HG03342 (cell line): ENCODE results near the gene PADI1.

Source experiments
- ATAC-seq: cut with Tn5 transposase; IDR thresholded peaks from one replicate; pipeline ENCODE4 v1.9.1; 2021; ENCODE audit warnings: mild to moderate bottlenecking, moderate library complexity; ENCODE audit not compliant: unreplicated experiment

The PADI1 gene

GRCh38 chr1:17265950-17266349 is 61.0 kb downstream of the PADI1 start:
- no peak for ATAC-seq

- ATAC-seq: no peak
These were observed 66.2 kb downstream of the PADI1 start for GRCh38 chr1:17270891-17271765.

DNA sequence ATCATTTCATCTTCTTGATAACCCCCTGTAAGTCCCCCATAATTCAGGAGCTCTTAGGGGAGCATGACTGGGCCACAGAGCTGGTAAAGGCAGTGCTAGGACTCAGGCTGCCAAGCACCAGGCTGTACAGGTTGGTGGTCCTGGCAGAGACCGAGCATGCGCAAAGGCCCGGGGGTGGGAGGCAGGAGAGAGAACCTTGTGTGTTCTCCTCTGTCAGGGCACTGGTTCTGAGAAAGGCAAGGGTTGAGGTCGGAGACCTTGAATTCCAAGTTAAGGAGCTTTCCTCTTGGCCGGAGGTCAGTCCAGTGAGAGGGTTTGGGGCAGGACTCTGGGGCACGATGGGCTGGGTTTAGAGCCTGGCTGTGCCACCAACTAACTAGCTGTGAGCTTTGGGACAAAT is 67.1 kb downstream of the PADI1 start:
- ATAC-seq: no peak

GRCh38 chr1:17272646-17273045 is 67.7 kb downstream of the PADI1 start:
- ATAC-seq: no peak

DNA sequence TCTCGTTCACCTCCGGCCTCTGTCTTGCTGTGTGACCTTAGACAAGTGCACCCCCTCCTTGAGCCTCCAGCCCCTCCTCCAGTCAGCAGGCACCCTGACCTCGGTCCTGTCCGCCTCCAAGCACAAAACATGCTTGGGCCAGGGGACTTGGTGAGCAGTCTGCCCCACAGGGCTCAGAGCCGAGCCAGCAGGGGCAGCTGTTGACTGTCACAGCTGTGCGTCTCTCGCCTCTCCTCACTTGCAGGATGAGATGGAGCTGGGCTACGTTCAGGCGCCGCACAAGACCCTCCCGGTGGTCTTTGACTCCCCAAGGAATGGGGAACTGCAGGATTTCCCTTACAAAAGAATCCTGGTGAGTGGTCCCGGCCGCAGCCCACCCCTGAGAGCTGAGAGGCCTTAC is 68.2 kb downstream of the PADI1 start:
- no peak for ATAC-seq

GRCh38 chr1:17274186-17275170 is 69.5 kb downstream of the PADI1 start:
- no peak for ATAC-seq

DNA sequence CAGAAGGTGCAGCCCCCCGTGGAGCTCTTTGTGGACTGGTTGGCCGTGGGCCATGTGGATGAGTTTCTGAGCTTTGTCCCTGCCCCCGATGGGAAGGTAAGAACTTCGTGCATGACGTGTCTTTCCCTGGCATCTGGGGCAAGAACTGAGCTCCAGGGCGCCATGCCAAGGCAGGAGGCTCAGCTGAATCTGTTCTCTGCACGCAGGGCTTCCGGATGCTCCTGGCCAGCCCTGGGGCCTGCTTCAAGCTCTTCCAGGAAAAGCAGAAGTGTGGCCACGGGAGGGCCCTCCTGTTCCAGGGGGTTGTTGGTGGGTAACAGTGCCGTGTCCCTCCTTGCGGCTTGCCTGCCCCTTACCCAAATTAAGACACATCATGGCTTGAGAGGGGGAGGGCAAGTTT is 71.6 kb downstream of the PADI1 start:
- no peak for ATAC-seq

DNA sequence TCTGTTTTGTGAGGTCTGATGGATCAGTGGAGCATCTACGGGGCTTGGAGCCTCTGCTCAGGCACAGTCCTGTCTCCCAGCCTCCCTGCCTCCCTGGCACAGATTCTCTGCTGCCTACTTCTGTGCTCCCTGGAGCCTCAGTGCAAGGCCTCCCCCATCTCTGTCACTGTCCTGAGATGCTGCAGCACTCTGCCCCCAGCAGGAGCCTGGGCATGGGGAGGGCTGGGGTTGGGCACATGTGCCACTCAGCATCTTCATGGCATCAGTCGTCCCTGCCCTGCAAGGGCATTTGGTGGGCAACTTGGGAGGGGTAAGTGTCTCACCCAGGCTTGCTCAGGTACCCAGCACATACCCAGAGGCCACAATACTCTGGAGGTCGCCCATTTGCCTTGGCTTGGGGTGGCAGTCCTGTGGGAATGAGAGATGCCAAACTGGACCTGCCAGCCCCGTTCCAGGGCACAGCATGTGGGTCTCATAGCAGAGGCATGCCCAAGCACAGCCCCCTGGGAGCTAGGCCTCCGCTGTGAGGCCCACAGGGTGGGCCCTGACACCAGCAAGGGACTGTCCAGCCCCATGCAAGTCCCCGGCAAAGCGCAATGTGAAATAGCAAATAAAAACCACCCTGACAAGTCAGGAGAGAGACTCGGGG is 72.7 kb downstream of the PADI1 start:
- ATAC-seq: no peak

DNA sequence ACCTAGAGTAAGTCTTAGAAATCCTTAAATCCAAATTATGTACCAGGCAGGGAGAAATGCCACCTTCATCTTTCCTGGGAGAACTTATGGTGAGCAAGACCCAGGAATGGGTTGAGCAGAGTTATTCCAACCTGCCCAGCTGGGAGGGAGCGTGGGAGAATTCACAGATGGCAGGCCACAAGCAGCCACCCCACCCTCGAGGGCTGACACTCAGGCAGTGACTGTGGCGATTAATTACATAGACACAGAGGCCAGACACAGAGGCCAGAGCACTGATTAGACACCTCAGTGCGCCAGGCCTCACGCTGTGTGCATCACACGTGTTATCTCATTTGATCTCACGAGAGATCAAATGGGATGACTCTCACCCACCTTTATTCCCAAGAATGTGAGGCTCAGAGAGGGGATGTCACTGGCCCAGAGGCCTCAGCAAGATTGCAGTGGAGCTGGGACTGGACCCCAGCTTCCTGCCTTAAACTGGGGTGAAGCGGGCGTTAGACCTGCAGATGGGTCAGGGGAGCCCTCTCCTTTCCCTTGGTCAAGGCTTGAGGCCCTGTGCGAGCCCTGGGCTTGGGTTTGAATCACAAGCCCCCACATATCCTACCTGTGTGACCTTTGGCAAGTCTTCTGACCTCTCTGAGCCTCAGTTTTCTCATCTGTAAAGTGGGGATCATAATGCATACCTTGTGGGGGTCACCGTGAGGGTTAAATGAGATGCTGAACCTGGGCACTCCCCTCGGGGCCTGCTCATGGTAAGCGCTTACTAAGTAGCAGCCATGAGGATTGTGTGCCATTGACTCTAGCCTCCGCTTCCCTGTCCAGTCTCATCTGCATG is 74.3 kb downstream of the PADI1 start:
- no peak for ATAC-seq

GRCh38 chr1:17280436-17280835 is 75.5 kb downstream of the PADI1 start:
- no peak for ATAC-seq

DNA sequence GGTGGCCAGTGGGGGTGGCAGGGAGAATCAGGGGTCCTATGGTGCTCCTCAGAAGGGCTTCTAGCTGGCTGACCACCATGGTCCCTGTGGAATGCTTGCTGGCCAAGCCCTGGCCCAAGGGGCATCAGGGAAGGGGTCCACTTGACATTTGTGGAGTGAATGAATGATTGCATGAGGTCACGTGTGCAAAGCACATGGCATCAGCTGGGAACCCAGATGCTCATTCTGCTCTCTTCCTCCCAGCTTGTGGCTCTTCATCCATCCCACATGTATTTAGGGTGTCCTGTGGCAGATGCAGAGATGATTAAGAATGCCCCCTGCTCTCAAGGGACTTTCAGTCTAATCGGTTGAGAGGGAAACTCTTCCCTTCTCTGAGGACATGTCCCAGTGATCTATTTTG is 76.0 kb downstream of the PADI1 start:
- no peak for ATAC-seq

DNA sequence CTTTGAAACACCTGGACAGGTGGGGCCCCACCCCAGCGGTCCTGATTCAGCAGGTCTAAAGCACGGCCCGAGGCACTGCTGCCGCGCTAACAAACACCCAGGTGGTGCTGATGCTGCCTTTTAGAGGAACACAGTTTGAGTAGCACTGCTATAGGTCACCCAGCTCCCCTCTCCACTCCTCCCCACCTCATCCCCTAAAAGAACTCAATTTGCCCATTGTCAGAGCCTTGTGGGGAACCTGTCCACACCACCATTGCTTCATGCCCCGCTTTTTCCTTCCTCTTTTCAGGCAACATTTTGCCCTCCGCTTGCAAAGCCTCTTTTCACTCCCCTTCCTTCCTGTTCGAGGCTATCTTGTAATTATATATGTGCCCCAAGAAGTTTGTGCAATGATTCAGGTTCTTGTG is 76.8 kb downstream of the PADI1 start:
- no peak for ATAC-seq

GRCh38 chr1:17282836-17283235 is 77.9 kb downstream of the PADI1 start:
- ATAC-seq: no peak

GRCh38 chr1:17286646-17287045 is 81.7 kb downstream of the PADI1 start:
- no peak for ATAC-seq

DNA sequence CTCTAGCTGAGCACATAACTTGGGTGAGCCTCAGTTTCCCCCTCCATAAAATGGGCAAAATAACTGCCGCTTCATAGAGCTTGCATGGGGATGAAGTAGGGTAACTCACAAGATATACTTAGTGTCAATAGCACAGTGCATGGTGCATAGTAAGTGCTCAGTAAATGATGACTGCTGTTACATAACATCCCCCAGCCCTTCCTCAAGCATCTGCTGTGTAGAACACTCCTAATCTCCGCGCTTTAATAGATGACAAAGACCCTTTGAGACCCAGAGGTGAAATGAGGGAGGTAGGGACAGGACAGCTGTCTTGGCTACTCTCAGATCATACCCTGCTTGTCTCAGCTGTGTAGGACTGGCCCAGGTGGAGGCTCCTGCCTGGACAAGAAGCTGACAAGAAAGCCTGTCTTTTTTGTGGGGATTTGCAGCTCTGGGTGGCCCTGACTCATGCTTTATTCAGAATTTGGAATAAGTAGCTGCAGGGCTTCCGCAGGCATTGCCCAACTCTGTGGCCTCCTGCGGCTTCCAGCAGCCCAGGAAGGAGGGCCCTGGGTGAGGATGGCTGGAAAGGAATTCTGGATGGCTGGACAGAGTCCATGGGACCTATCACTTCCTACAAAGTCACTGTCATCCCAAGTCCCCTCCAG is 82.3 kb downstream of the PADI1 start:
- ATAC-seq: no peak

- no peak for ATAC-seq
These were observed 84.8 kb downstream of the PADI1 start for GRCh38 chr1:17289721-17290120.

DNA sequence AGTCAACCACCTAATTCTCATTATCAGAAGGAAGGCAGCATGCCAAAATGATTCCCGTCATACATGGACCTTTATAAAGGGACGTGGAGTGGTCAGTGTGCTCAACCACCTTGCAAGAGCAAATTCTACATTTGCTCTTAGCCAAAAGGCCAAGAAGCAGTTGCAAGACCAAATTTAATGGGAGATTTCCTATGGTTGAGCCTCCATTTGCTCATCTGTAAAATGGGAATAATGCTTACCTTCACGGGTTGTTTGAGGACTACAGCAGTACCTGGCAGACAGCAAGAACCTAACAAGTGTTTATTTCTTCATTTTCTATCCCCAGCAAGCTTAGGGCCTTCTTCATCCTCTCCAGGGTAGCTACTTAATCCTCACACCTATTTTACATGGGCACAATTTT is 85.6 kb downstream of the PADI1 start:
- no peak for ATAC-seq

GRCh38 chr1:17292299-17293160 is 87.6 kb downstream of the PADI1 start:
- no peak for ATAC-seq
